K562 (cell line): ENCODE measurements around the gene PRPF8. TPM values are rescaled to one million over a fixed set of nuclear protein-coding genes. Genes with fewer than 3 reads are reported as not detected.

Experiments used
- ATAC-seq: fragments of 200-7000 bp; cut with Tn5 transposase; 3 replicates; pipeline ENCODE4 v1.9.1; 2020; ENCODE audit warnings: moderate library complexity
- BruUV-seq: library from RNA; stranded (reverse); fragments of 400-500 nt; replicated peaks from 2 replicates; lab custom pipeline; 2021; lab: Mats Ljungman, UMichigan
- CTCF ChIA-PET: fragments of 300-600 bp; formaldehyde crosslinking; extraction: SDS; loops from one replicate; lab custom pipeline; 2021; ENCODE audit warnings: low intra/inter-chr PET ratio; lab: Yijun Ruan, JAX
- POLR2A ChIA-PET: fragments of 300-600, 350-650 bp; sonication (Branson Sonifier 250); formaldehyde crosslinking; extraction: SDS; loops from one replicate; lab custom pipeline; 2021; ENCODE audit warnings: antibody characterized with exemption, inconsistent platforms; lab: Yijun Ruan, JAX
- DNase-seq, 4 experiments: peaks; one replicate each; pipeline versions ENCODE4 v3.0.0 to v3.0.0-alpha.2; 2011 to 2018; ENCODE audit warnings: low spot score in 3 of 4, mixed read lengths in 3 of 4; ENCODE audit errors: extremely low read depth in 1 of 4
- FAIRE-seq: peaks from 2 replicates; lab custom pipeline; 2011; peaks lifted over from hg19 to GRCh38; lab: Jason Lieb, UNC
- H2AFZ ChIP-seq: 2 replicates; pipeline ENCODE4 v1.6.0; 2011; ENCODE audit warnings: low read depth, low read length, control low read depth, inconsistent platforms
- H3K27ac ChIP-seq: fragments of 200-600 bp; 3 replicates; pipeline ENCODE4 v1.8.0; 2011; ENCODE audit warnings: low read depth, mild to moderate bottlenecking, control low read depth, inconsistent platforms, low read length, moderate library complexity, mixed read lengths; ENCODE audit errors: extremely low read depth
- H3K27me3 ChIP-seq, 2 experiments: fragments of 300-600 bp in 1 of 2; 2 replicates in 1 of 2; 3 replicates in 1 of 2; pipeline versions ENCODE4 v1.6.0 to v1.8.0; 2011; ENCODE audit warnings: inconsistent platforms in 2 of 2, low read length in 2 of 2, mild to moderate bottlenecking in 1 of 2, mixed read lengths in 1 of 2, moderate library complexity in 1 of 2; ENCODE audit not compliant: control insufficient read depth in 2 of 2, insufficient read depth in 2 of 2
- H3K36me3 ChIP-seq: fragments of 300-600 bp; 3 replicates; pipeline ENCODE4 v1.8.0; 2011; ENCODE audit warnings: mild to moderate bottlenecking, low read length, inconsistent platforms; ENCODE audit not compliant: control insufficient read depth, insufficient read depth
- H3K4me1 ChIP-seq, 2 experiments: fragments of 200-600 bp in 1 of 2; replicated peaks in 1 of 2; 2 replicates in 1 of 2; 3 replicates in 1 of 2; pipeline versions ENCODE4 v1.5.1 to v1.8.0; 2011; ENCODE audit warnings: inconsistent platforms in 2 of 2, low read length in 2 of 2, mild to moderate bottlenecking in 1 of 2, mixed read lengths in 1 of 2, moderate library complexity in 1 of 2; ENCODE audit not compliant: control insufficient read depth in 2 of 2, insufficient read depth in 2 of 2
- H3K4me2 ChIP-seq: 2 replicates; pipeline ENCODE4 v1.6.1; 2011; ENCODE audit warnings: low read length, control low read depth, inconsistent platforms, mixed read lengths; ENCODE audit not compliant: insufficient read depth
- H3K4me3 ChIP-seq: fragments of 200-600 bp; sonication (generic), shearing (Covaris generic); 2 replicates; pipeline ENCODE4 v1.5.1; 2016; ENCODE audit warnings: control low read depth, inconsistent platforms
- H3K79me2 ChIP-seq: fragments of 200-600 bp; 3 replicates; pipeline ENCODE4 v1.8.0; 2011; ENCODE audit warnings: low read length, inconsistent platforms; ENCODE audit not compliant: control insufficient read depth, insufficient read depth
- H3K9ac ChIP-seq, 2 experiments: 2 replicates each; pipeline versions ENCODE4 v1.6.0 to v1.6.1; 2011; ENCODE audit warnings: low read depth in 2 of 2, low read length in 2 of 2, control low read depth in 1 of 2, inconsistent platforms in 1 of 2, mild to moderate bottlenecking in 1 of 2, mixed read lengths in 1 of 2; ENCODE audit not compliant: insufficient read depth in 1 of 2
- H3K9me1 ChIP-seq: one replicate; pipeline ENCODE4 v1.6.0; 2011; ENCODE audit warnings: inconsistent platforms, mild to moderate bottlenecking, low read length, moderate library complexity; ENCODE audit not compliant: control insufficient read depth, insufficient read depth
- H3K9me3 ChIP-seq: replicated peaks from 2 replicates; pipeline ENCODE4 v1.5.1; 2011; ENCODE audit warnings: low read depth, low read length, inconsistent platforms; ENCODE audit not compliant: control insufficient read depth, insufficient read depth
- H4K20me1 ChIP-seq: replicated peaks from 2 replicates; pipeline ENCODE4 v1.6.1; 2011; ENCODE audit warnings: low read length, inconsistent platforms, mixed read lengths; ENCODE audit not compliant: control insufficient read depth, insufficient read depth
- KDM4B ChIP-seq, 2 experiments: fragments of 450-650 bp in 1 of 2; sonication (generic) in 1 of 2; IDR thresholded peaks; 2 replicates each; pipeline ENCODE4 v1.6.1; 2016 to 2017; ENCODE audit warnings: borderline replicate concordance in 2 of 2, antibody characterized with exemption in 1 of 2, low read depth in 1 of 2, mild to moderate bottlenecking in 1 of 2
- MAZ ChIP-seq, 2 experiments: fragments of 450-650 bp in 1 of 2; sonication (generic) in 1 of 2; formaldehyde crosslinking; IDR thresholded peaks in 1 of 2; conservative IDR thresholded peaks in 1 of 2; 2 replicates each; pipeline versions ENCODE4 v1.4.0 to v1.5.0; 2020; ENCODE audit warnings: mild to moderate bottlenecking in 1 of 2, missing genetic modification reagents in 1 of 2
- MBD2 ChIP-seq: sonication (generic); IDR thresholded peaks from 2 replicates; pipeline ENCODE4 v1.6.1; 2016; ENCODE audit warnings: low read depth, borderline replicate concordance
- NCOA1 ChIP-seq: fragments of 450-650 bp; IDR thresholded peaks from 2 replicates; pipeline ENCODE4 v1.6.1; 2016; ENCODE audit warnings: low read depth
- NELFE ChIP-seq: IDR thresholded peaks from 2 replicates; pipeline ENCODE4 v1.6.1; 2011; ENCODE audit warnings: mild to moderate bottlenecking; ENCODE audit not compliant: insufficient read depth, insufficient read length
- SIN3A ChIP-seq, 2 experiments: fragments of 150-350 bp in 1 of 2; IDR thresholded peaks; 2 replicates each; pipeline ENCODE4 v1.6.1; 2011 to 2016; ENCODE audit warnings: borderline replicate concordance in 2 of 2, low read depth in 2 of 2, low read length in 2 of 2, mild to moderate bottlenecking in 2 of 2, moderate library complexity in 2 of 2; ENCODE audit not compliant: control insufficient read depth in 1 of 2
- SMARCA5 ChIP-seq: fragments of 450-650 bp; IDR thresholded peaks from 2 replicates; pipeline ENCODE4 v1.6.1; 2016
- SREBF2 ChIP-seq: sonication (generic); formaldehyde crosslinking; IDR thresholded peaks from 2 replicates; pipeline ENCODE4 v1.4.0; 2020; ENCODE audit warnings: mild to moderate bottlenecking, missing genetic modification reagents
- ZFPM2 ChIP-seq: fragments of 250-450 bp; sonication (Bioruptor Pico); IDR thresholded peaks from 2 replicates; pipeline ENCODE4 v1.5.1; 2022; ENCODE audit warnings: mild to moderate bottlenecking
- ZNF174 ChIP-seq: fragments of 250-450 bp; sonication (Bioruptor Pico); IDR thresholded peaks from 2 replicates; pipeline ENCODE4 v1.4.0; 2020; ENCODE audit warnings: mild to moderate bottlenecking
- ZSCAN32 ChIP-seq: fragments of 450-650 bp; formaldehyde crosslinking; IDR thresholded peaks from 2 replicates; pipeline ENCODE4 v1.4.0; 2020; ENCODE audit warnings: mild to moderate bottlenecking, moderate library complexity
- WGBS: fragments of 100-300 bp; shearing (Covaris generic); methylation state at CpG from one replicate; pipeline ENCODE4 v1.1.6; 2016; ENCODE audit warnings: low coverage, mixed read lengths; ENCODE audit not compliant: insufficient coverage; ENCODE audit errors: missing lambda C conversion rate; 5-methylcytosine and 5-hydroxymethylcytosine counted together
- in situ Hi-C: fragments of 300-500 bp; cut with MboI; formaldehyde crosslinking; loops from 4 replicates; pipeline ENCODE4 v1.15.0; 2018; ENCODE audit warnings: inconsistent platforms, mixed read lengths
- intact Hi-C: fragments of 100-400 bp; cut with micrococcal nuclease; formaldehyde crosslinking; loops from 2 replicates; pipeline ENCODE4 v1.14.2; 2022
- polyA plus RNA-seq, 8 experiments: library from polyadenylated mRNA; depleted of rRNA in 4 of 8; stranded (reverse) in 5 of 8; unstranded in 3 of 8; fragments of >200 nt; fragmentation: Nextera tagmentation in 2 of 8; fragmentation: Illumina TruSeq in 1 of 8; extraction: Ambion mirVana in 2 of 8; extraction: Trizol in 1 of 8; gene quantifications; 2 replicates each; pipeline versions ENCODE4 v1.2.1 to v1.2.3, GENCODE V29; 2011 to 2014; ENCODE audit warnings: inconsistent platforms in 1 of 8, missing spikeins in 1 of 8
- total RNA-seq, 7 experiments: library from RNA; depleted of rRNA in 6 of 7; stranded (reverse); fragments of >200 nt in 6 of 7; fragmentation: Illumina TruSeq in 2 of 7; extraction: Trizol in 2 of 7; gene quantifications; 2 replicates each; pipeline versions ENCODE4 v1.2.1 to v1.2.3, GENCODE V29; 2011 to 2021; ENCODE audit warnings: low replicate concordance in 1 of 7
- TF ChIP-seq, protein P1 (sequence below): fragments of 250-450 bp; sonication (Bioruptor Pico); IDR thresholded peaks from 2 replicates; pipeline ENCODE4 v1.8.0; 2022; ENCODE audit warnings: inconsistent platforms
- TF ChIP-seq, protein P2 (sequence below): fragments of 450-650 bp; conservative IDR thresholded peaks from 2 replicates; pipeline ENCODE4 v1.6.1; 2016; ENCODE audit warnings: missing genetic modification characterization, low read depth, mild to moderate bottlenecking, missing compliant biosample characterization, moderate library complexity
- TF ChIP-seq, protein P3 (sequence below): fragments of 250-450 bp; sonication (Bioruptor Pico); IDR thresholded peaks from 2 replicates; pipeline ENCODE4 v1.5.0; 2021
- TF ChIP-seq, protein P4 (sequence below): sonication (generic); formaldehyde crosslinking; IDR thresholded peaks from 2 replicates; pipeline ENCODE4 v1.8.0; 2022; ENCODE audit warnings: missing genetic modification reagents, mild to moderate bottlenecking, moderate library complexity, borderline replicate concordance
- TF ChIP-seq, protein P5 (sequence below), 2 experiments: IDR thresholded peaks; 2 replicates each; pipeline ENCODE4 v1.6.1; 2011; ENCODE audit warnings: borderline replicate concordance in 1 of 2, control low read depth in 1 of 2, low read depth in 1 of 2, low read length in 1 of 2, mild to moderate bottlenecking in 1 of 2, mixed read lengths in 1 of 2, moderate library complexity in 1 of 2; ENCODE audit not compliant: insufficient read depth in 1 of 2, insufficient read length in 1 of 2, poor library complexity in 1 of 2, severe bottlenecking in 1 of 2; ENCODE audit errors: extremely low read depth in 1 of 2

Gene PRPF8
- total and polyA plus RNA-seq, 9 of the 15 experiments (the other 6 are each of a cell fraction or from before 2014, with no cell fraction given): 64.3 to 294 (median 85.9) TPM

DNA sequence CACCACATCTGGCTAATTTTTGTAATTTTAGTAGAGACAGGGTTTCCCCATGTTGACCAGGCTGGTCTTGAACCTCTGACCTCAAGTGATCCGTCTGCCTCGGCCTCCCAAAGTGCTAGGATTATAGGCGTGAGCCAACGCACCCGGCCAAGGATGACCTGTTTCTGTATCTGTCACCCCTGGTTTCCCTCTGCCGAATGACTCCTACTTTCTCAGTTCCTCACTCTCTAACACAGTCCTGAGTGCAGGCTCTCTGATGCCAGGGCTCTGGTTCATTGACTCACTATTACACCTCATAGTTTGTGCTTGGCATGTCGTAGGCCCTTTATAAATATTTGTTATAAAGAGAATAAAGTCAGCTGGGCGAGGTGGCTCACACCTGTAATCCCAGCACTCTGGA is 10.7 kb upstream of the PRPF8 start:
- Histone ChIP-seq H3K4me2 (no peak overlapping the region), H3K27me3 (no peaks in the 10 kb centered on the region), H2AFZ (no peak overlapping the region), H4K20me1 (no peaks in the 10 kb centered on the region), H3K4me1 (no peaks in the 10 kb centered on the region; a peak in 1 of 5 replicates), H3K79me2 (no peaks in the 10 kb centered on the region), H3K4me3 (no peak overlapping the region), H3K9ac (no peak overlapping the region), H3K9me3 (no peaks in the 10 kb centered on the region), H3K36me3 (no peaks in the 10 kb centered on the region), H3K27ac (no peak overlapping the region), H3K9me1 (no peaks in the 10 kb centered on the region)
- ATAC-seq (no peak), FAIRE-seq (no peak), DNase-seq (no peak)
- in situ Hi-C loops: no loop called here
- CTCF ChIA-PET: no interaction called here
- POLR2A ChIA-PET: no interaction called here
- BruUV-seq: no TSS peak
- intact Hi-C loops: no loop called here
- 55% methylated on average over 8 of the region's 8 CpGs for WGBS
- TF ChIP-seq NELFE: no peak
- no peak for TF ChIP-seq SIN3A (IDR thresholded peaks at IDR 0.05; ENCODE audit: borderline replicate concordance in 2 of 2, control insufficient read depth in 1 of 2, low read depth in 2 of 2, low read length in 2 of 2)
- TF ChIP-seq SREBF2 (CRISPR knock-in tag): no peak
- no peak for TF ChIP-seq ZSCAN32 (CRISPR knock-in tag)
- TF ChIP-seq SMARCA5: no peak
- no peak for TF ChIP-seq MAZ (CRISPR knock-in tag; conservative IDR thresholded peaks at IDR 0.05 in 1 of 2, IDR thresholded peaks at IDR 0.05 in 1 of 2)
- TF ChIP-seq, protein P1, sequence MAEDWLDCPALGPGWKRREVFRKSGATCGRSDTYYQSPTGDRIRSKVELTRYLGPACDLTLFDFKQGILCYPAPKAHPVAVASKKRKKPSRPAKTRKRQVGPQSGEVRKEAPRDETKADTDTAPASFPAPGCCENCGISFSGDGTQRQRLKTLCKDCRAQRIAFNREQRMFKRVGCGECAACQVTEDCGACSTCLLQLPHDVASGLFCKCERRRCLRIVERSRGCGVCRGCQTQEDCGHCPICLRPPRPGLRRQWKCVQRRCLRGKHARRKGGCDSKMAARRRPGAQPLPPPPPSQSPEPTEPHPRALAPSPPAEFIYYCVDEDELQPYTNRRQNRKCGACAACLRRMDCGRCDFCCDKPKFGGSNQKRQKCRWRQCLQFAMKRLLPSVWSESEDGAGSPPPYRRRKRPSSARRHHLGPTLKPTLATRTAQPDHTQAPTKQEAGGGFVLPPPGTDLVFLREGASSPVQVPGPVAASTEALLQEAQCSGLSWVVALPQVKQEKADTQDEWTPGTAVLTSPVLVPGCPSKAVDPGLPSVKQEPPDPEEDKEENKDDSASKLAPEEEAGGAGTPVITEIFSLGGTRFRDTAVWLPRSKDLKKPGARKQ (CRISPR knock-in tag): no peak
- TF ChIP-seq, protein P2, sequence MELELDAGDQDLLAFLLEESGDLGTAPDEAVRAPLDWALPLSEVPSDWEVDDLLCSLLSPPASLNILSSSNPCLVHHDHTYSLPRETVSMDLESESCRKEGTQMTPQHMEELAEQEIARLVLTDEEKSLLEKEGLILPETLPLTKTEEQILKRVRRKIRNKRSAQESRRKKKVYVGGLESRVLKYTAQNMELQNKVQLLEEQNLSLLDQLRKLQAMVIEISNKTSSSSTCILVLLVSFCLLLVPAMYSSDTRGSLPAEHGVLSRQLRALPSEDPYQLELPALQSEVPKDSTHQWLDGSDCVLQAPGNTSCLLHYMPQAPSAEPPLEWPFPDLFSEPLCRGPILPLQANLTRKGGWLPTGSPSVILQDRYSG (tag): no peak
- TF ChIP-seq NCOA1: no peak
- TF ChIP-seq, protein P3, sequence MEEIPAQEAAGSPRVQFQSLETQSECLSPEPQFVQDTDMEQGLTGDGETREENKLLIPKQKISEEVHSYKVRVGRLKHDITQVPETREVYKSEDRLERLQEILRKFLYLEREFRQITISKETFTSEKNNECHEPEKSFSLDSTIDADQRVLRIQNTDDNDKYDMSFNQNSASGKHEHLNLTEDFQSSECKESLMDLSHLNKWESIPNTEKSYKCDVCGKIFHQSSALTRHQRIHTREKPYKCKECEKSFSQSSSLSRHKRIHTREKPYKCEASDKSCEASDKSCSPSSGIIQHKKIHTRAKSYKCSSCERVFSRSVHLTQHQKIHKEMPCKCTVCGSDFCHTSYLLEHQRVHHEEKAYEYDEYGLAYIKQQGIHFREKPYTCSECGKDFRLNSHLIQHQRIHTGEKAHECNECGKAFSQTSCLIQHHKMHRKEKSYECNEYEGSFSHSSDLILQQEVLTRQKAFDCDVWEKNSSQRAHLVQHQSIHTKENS: no peak
- TF ChIP-seq ZNF174 (CRISPR knock-in tag): no peak
- TF ChIP-seq, protein P4, sequence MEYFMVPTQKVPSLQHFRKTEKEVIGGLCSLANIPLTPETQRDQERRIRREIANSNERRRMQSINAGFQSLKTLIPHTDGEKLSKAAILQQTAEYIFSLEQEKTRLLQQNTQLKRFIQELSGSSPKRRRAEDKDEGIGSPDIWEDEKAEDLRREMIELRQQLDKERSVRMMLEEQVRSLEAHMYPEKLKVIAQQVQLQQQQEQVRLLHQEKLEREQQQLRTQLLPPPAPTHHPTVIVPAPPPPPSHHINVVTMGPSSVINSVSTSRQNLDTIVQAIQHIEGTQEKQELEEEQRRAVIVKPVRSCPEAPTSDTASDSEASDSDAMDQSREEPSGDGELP (CRISPR knock-in tag): no peak
- TF ChIP-seq MBD2: no peak
- TF ChIP-seq, protein P5, sequence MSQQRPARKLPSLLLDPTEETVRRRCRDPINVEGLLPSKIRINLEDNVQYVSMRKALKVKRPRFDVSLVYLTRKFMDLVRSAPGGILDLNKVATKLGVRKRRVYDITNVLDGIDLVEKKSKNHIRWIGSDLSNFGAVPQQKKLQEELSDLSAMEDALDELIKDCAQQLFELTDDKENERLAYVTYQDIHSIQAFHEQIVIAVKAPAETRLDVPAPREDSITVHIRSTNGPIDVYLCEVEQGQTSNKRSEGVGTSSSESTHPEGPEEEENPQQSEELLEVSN (IDR thresholded peaks at IDR 0.05; ENCODE audit: borderline replicate concordance in 1 of 2, extremely low read depth in 1 of 2, insufficient read depth in 1 of 2, insufficient read length in 1 of 2, low read depth in 1 of 2, low read length in 1 of 2, poor library complexity in 1 of 2, severe bottlenecking in 1 of 2): no peak
- no peak for TF ChIP-seq KDM4B (IDR thresholded peaks at IDR 0.05; ENCODE audit: borderline replicate concordance in 2 of 2, low read depth in 1 of 2)
- no peak for TF ChIP-seq ZFPM2 (CRISPR knock-in tag)
